Measurements from ENCODE around the gene NNT.
"Not testable (repeated sequence)": the region's sequence is repeated elsewhere in the genome, so short reads cannot be mapped to it uniquely, and the experiment has no call there.

The NNT gene

GRCh38 chr5:43631182-43631910 lies 28.4 kb downstream of the NNT start:
- DNase-seq (ENCODE audit: low spot score), result peak; percentile 60

DNA sequence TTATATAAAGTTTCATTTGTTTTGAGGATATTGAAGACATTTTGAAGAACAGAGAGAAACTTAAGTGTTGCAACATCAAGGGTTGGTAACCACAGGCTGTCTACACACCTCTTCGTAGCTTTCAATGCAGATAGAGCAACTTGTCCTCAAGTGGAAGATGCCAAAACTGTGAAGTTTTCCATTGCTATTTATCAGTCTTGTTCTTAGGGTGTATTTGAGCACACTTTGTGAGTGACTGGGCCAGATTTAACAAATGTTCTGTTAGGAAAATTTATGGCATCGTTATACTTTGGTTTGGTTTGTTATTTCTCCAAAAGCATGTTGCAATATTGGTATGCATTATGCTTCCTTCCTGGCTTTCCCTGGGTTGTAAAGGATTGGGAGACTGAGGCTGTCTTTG lies 31.6 kb downstream of the NNT start:
- no peak for DNase-seq (ENCODE audit: low spot score)

DNA sequence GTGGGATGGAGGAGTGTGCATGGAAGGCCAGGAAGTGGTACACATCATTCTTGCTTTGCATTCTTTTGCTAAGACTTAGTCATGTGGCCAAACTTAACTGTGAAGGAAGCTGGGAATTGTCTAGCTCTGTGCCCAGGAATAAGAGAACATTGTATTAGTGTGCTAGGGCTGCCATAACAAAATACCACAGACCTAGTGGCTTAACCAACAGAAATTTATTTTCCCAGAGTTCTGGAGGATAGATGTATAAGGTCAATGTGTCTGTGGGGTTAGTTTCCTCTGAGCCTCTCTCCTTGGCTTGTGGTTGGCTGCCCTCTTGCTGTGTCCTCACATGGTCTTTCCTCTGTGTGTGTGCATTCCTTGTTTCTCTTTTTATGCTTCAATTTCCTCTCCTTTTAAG lies 32.4 kb downstream of the NNT start:
- no peak for DNase-seq (ENCODE audit: low spot score)

- DNase-seq (ENCODE audit: low spot score), result no peak
These were observed 33.1 kb downstream of the NNT start for GRCh38 chr5:43636076-43636475.

- DNase-seq (ENCODE audit: low spot score), result no peak
These were observed 34.4 kb downstream of the NNT start for GRCh38 chr5:43637416-43637815.

DNA sequence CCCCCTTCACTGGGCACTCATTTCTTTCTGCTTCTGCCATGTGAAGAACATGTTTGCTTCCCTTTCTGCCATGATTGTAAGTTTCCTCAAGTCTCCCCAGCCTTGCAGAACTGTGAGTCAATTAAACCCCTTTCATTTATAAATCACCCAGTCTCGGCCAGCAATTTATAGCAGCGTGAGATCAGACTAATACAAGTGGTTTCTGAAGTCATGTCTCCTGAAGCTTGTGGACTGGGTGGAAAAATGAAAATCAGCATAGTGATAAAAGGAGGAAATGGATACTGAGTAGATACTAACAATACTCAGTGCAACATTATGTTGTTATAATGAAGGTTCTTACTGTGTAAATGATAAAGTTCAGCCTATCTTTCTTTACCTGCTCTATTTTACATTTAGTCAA lies 35.1 kb downstream of the NNT start:
- DNase-seq (ENCODE audit: low spot score), result no peak

DNA sequence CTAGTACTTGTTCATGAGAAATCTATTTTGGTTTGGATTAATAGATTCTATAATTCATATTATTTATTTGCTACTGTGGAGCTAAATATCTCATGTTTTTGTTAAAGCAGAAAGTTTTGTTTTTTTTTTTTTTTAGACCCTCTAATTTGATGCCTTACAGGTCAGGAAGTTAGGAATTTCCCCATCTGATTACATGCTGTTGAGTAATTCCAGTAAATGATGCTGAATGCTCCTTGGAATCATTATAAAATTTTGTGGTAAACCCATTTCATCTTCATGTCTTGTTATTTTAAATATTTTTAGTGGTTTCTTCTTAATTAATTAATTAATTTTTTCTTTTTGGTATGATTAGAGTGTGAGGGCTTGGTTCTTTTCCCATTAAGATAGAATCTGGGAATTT lies 35.6 kb downstream of the NNT start:
- DNase-seq (ENCODE audit: low spot score), result no peak

- no peak for DNase-seq (ENCODE audit: low spot score)
These were observed 36.6 kb downstream of the NNT start for GRCh38 chr5:43639566-43639965.

DNA sequence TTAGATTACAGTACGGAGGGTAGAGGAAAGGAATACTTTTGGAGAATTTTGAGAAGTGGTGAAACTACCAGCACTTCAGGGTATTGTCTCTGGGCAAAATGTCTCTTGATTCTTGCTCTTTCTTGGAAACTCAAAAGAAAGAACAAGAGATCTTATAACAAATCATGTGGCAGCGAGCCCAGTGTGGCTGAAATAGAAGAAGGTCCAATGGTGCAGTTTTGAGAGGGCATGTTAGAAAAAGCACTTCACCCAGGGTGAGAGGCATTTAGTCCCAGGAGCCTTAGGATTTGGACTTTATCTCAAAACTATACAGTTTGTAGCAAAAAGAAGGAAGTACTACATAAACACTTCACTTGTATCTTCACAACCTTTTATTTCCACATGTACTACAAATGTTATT lies 39.4 kb downstream of the NNT start:
- DNase-seq (ENCODE audit: low spot score), result no peak

DNA sequence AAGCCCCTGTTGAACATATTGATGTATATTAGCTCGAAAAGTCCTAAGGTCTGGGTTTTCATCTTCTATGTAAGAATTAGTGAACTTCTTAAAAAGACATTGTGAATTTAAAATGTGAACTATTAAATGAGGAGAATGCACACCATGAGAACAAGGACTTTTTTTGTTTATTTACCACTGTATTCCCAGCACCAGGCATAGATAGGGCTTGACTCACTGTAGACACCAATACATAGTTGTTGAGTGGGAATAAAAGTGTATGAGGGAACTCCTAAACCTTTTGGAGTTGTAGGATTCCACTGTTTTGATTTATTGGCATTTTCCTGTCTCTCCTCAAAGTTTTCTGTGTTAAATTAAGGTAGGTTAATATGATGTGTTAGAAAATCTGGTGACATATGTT lies 40.3 kb downstream of the NNT start:
- no peak for DNase-seq (ENCODE audit: low spot score)

DNA sequence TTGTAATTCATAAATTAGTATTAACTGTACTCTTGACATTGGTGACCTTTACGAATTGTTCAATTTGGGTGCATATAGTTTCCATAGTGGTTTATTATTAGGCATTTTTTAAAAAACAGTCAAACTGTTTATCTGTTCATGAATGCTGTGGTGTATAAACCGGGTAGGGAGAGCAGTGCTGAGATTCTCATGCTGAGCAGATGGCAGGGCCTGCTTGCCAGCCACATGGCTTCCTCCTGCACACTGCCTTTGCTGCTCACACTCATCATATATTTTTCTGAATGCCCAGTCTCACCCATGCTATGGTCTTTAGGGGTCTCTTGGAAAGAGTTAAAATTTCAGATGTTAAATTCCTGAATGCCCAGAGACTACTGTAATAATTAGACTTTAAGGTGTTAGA lies 40.8 kb downstream of the NNT start:
- DNase-seq (ENCODE audit: low spot score), result no peak

DNA sequence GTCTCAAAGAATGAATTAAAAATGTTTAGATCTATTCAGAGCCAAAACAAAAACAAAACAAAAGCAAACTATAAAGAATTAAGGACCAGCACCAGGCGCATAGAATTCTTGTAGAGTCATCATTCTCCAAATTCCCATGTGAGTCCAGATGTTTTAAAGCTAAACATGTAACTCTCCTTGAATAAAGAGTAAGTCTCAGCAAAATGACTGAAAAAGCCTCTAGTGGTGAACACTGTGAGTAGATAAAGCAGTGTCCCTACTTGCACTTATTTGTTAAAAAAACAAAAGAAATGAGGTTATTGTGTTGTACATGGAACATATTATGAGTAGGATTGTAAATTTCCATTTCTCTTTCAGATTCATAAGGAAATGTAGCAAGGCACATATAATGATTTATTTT lies 44.0 kb downstream of the NNT start:
- DNase-seq (ENCODE audit: low spot score), result no peak

DNA sequence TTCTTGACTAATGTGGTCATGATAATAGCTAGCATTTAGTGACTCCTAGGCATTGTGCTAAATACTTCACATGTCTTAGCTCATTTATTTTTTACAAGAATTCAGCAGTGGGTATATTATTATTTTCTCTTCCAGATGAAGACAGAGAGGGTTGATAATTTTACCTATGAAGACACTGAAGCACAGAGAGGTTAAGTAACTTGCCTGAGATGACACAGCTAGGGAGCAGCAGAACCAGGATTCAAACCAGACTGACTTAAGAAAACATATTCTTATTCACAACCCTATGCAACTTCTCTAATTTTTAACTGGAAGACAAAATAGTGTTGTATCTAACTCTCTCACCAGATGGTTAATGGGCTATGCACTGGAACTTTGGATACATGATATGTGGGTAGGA lies 44.8 kb downstream of the NNT start:
- DNase-seq (ENCODE audit: low spot score), result no peak

GRCh38 chr5:43648499-43649124 lies 45.6 kb downstream of the NNT start:
- DNase-seq (ENCODE audit: low spot score), result no peak

- DNase-seq (ENCODE audit: low spot score), result no peak
These were observed 46.3 kb downstream of the NNT start for GRCh38 chr5:43649256-43649655.

GRCh38 chr5:43652537-43653302 lies 49.7 kb downstream of the NNT start:
- DNase-seq (ENCODE audit: low spot score), result no peak

DNA sequence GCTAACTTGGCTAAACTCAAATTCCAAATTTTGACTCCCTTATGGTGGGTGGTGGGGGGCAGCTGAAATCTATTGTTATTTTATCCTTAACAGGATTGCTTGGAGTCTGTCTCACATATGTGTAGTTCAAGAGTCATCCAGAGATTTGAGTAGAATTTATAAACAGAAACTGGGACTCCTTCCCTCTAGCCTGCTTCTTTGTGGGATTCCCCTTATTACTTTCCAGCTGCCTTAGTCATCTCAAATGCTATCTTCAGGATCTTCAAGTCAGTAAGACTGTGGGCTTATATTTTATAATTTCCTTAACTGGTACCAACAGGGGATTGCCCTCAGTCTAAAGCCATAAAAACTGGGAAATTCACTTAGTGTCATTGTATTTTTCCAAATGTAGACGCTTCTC lies 55.5 kb downstream of the NNT start:
- DNase-seq (ENCODE audit: low spot score), result no peak

- no peak for DNase-seq (ENCODE audit: low spot score)
These were observed 56.1 kb downstream of the NNT start for GRCh38 chr5:43659075-43659474.

DNA sequence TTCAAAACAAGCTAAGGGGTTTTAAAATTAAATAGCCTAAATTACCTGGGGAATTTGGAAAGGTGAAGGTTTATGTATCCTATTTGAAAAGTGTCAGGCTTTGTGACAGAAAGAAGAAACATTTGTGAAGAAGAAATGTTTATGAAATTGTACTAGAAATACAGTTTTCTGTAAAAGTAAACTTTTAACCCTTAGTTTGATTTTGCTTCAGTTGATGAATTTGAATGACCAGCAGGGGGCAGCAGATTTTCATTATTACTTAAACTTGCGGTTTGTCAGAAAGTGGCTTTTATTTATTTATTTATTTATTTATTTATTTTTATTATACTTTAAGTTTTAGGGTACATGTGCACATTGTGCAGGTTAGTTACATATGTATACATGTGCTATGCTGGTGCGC lies 58.1 kb downstream of the NNT start:
- DNase-seq (ENCODE audit: low spot score), result no peak

- DNase-seq (ENCODE audit: low spot score), result no peak
These were observed 60.9 kb downstream of the NNT start for GRCh38 chr5:43663916-43664315.

GRCh38 chr5:43664501-43665040 lies 61.6 kb downstream of the NNT start:
- DNase-seq (ENCODE audit: low spot score), result no peak

GRCh38 chr5:43665749-43666148 lies 62.8 kb downstream of the NNT start:
- DNase-seq (ENCODE audit: low spot score), result not testable (repeated sequence)

DNA sequence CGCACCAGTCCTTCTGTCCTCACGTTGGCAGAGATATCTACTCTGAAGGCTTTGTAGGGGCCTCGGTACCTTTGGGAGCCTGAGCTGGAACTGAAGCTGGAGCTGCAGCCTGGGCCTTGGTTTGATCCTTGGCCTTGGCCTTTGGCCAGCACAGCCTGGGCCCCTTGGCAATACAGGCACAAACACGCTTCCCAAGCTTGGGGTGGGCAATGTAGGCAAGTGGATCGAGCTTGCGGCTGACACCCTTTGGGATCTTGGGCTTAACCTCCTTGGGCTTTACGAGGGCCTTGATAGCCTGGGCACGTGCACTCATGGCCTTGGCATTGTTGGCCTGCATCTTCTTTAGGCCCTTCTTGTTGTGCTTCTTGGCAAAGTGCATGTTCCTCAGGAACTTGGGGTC lies 63.7 kb downstream of the NNT start:
- DNase-seq (ENCODE audit: low spot score), result not testable (repeated sequence)

All from HuH-7 (cell line).